ENCODE results near the gene PLXNB2. TPM values are rescaled to one million over a fixed set of nuclear protein-coding genes. Genes with fewer than 3 reads are reported as not detected.

PLXNB2 gene, protein sequence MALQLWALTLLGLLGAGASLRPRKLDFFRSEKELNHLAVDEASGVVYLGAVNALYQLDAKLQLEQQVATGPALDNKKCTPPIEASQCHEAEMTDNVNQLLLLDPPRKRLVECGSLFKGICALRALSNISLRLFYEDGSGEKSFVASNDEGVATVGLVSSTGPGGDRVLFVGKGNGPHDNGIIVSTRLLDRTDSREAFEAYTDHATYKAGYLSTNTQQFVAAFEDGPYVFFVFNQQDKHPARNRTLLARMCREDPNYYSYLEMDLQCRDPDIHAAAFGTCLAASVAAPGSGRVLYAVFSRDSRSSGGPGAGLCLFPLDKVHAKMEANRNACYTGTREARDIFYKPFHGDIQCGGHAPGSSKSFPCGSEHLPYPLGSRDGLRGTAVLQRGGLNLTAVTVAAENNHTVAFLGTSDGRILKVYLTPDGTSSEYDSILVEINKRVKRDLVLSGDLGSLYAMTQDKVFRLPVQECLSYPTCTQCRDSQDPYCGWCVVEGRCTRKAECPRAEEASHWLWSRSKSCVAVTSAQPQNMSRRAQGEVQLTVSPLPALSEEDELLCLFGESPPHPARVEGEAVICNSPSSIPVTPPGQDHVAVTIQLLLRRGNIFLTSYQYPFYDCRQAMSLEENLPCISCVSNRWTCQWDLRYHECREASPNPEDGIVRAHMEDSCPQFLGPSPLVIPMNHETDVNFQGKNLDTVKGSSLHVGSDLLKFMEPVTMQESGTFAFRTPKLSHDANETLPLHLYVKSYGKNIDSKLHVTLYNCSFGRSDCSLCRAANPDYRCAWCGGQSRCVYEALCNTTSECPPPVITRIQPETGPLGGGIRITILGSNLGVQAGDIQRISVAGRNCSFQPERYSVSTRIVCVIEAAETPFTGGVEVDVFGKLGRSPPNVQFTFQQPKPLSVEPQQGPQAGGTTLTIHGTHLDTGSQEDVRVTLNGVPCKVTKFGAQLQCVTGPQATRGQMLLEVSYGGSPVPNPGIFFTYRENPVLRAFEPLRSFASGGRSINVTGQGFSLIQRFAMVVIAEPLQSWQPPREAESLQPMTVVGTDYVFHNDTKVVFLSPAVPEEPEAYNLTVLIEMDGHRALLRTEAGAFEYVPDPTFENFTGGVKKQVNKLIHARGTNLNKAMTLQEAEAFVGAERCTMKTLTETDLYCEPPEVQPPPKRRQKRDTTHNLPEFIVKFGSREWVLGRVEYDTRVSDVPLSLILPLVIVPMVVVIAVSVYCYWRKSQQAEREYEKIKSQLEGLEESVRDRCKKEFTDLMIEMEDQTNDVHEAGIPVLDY (N-terminal part only)
- total RNA-seq (100 to 1,000 TPM in 5 of 6 donors, 10 to 100 TPM in 1; 89.3 to 168 (median 113) TPM), polyA plus RNA-seq (100 to 1,000 TPM; 191 to 216 TPM)

DNA sequence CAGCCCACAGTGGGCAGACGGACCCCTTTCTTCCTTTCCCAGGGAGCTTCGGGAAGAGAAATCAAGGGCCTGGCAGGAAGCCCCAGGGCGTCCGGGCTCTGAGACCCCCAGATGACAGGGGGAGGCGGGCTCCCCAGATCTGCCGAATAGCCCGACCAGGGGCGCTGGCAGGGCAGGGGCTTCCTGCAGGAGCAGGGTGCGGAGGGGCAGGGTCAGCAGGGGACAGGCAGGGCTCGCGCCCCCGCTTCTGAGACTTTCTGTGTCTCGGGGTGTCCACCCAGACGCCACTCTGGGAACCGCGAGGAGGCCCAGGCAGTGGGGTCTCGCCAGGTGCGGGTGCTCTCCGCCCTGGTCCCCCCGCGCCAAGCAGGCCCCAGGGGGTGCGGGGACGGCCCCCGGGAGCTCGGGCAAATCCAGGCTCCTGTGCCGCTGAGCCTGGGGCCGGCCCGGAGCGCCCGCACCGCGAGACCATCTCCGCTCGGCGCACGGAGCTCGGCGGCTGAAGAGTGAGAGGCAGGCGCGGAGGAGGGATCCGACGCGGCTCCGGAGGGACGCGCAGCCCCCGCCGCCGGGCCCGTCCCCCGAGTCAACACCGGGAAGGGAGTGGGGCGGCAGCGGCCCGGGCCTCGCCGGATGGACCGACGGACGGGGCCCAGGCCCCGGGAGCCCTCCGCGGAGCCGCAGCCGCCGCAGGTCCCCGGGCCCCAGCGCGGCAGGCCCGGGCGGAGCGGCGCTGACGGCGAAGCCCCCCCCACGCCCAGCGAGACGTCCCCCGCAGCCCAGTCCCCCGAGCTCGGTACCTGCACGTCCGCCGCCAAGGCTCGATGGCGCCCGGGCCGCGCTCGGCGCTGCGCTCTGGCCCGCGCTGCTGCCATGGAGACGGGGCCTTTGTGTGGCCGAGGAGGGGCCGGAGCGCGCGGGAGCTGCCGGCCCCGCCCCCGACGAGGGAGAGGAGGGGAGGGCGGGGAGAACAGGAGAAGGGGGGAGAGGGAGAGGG, at the start of gene PLXNB2:
Gene PLXNB2 (minus strand): TSS at position 894 of the 997 bp plus-strand sequence. CDS start 17,062 bp downstream, outside the sequence.
- TF ChIP-seq, protein P1, sequence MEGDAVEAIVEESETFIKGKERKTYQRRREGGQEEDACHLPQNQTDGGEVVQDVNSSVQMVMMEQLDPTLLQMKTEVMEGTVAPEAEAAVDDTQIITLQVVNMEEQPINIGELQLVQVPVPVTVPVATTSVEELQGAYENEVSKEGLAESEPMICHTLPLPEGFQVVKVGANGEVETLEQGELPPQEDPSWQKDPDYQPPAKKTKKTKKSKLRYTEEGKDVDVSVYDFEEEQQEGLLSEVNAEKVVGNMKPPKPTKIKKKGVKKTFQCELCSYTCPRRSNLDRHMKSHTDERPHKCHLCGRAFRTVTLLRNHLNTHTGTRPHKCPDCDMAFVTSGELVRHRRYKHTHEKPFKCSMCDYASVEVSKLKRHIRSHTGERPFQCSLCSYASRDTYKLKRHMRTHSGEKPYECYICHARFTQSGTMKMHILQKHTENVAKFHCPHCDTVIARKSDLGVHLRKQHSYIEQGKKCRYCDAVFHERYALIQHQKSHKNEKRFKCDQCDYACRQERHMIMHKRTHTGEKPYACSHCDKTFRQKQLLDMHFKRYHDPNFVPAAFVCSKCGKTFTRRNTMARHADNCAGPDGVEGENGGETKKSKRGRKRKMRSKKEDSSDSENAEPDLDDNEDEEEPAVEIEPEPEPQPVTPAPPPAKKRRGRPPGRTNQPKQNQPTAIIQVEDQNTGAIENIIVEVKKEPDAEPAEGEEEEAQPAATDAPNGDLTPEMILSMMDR (IDR thresholded peaks at IDR 0.05) = no peak
- ATAC-seq = peak; percentile 55 to 76 (median 64)
- peak; percentile 80 to 94 (median 88) for DNase-seq
- Histone ChIP-seq H3K9me3 (no peaks in the 10 kb centered on the region), H3K27me3 (no peaks in the 10 kb centered on the region), H3K4me1 (peaks cover 9 to 35% (median 10%) of the 10 kb centered on the region in 3 donors), H3K27ac (peak within 1 kb of the TSS; percentile 78 to 88 (median 82)), H3K4me3 (peak within 1 kb of the TSS; percentile 84 to 93 (median 88)), H3K36me3 (no peaks in the 10 kb centered on the region)
- FAIRE-seq = no peak
- WGBS, 2 donors = 0 to 1% methylated on average over 64 to 103 of the region's 105 CpGs
- intact Hi-C loops (cut with DNase I) = no loop called here

DNA sequence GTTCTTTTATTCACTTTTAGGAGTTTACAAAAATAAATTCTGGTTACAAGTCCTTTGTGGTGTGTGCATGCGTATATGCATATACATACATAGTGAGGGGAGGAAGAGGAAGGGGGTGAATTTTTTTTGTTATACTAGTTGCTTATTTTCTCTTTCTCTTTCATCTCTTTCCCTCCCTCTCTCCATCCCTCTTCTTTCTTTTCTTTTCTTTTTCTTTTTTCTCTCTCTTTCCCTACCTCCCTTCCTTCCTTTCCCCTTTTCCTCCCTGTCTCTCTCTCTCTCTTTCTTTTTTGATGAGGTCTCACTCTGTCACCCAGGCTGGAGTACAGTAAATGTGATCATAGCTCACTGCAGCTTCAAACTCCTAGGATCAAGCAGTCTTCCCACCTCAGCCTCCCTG, 49.8 kb upstream of the PLXNB2 start:
- H3K4me1 ChIP-seq = no peaks in the 10 kb centered on the region
- FAIRE-seq (no peak), DNase-seq (no peak), ATAC-seq (no peak)
- H3K9me3 ChIP-seq = no peaks in the 10 kb centered on the region
- TF ChIP-seq, protein P1 (IDR thresholded peaks at IDR 0.05) = no peak
- no peaks in the 10 kb centered on the region for H3K36me3 ChIP-seq
- WGBS, 2 donors = 100% methylated on average over 1 of the region's 1 CpG
- no peak overlapping the region for H3K4me3 ChIP-seq
- intact Hi-C loops (cut with DNase I) = no loop called here
- no peak overlapping the region for H3K27ac ChIP-seq
- no peaks in the 10 kb centered on the region for H3K27me3 ChIP-seq

- intact Hi-C loops (cut with DNase I) = no loop called here
- TF ChIP-seq, protein P1 (IDR thresholded peaks at IDR 0.05) = no peak
- Histone ChIP-seq H3K27me3 (no peaks in the 10 kb centered on the region), H3K4me1 (no peaks in the 10 kb centered on the region), H3K27ac (no peak overlapping the region), H3K4me3 (no peak overlapping the region), H3K9me3 (no peaks in the 10 kb centered on the region), H3K36me3 (no peaks in the 10 kb centered on the region)
- FAIRE-seq (no peak), ATAC-seq (no peak), DNase-seq (no peak)
- WGBS, 2 donors = 92 to 95% methylated on average over 8 of the region's 8 CpGs
These were observed 48.7 kb upstream of the PLXNB2 start for GRCh38 chr22:50356186-50356585.

- Histone ChIP-seq H3K9me3 (no peaks in the 10 kb centered on the region), H3K4me1 (no peaks in the 10 kb centered on the region), H3K27me3 (no peaks in the 10 kb centered on the region), H3K4me3 (no peak overlapping the region), H3K27ac (no peak overlapping the region), H3K36me3 (no peaks in the 10 kb centered on the region)
- FAIRE-seq = no peak
- TF ChIP-seq, protein P1 (IDR thresholded peaks at IDR 0.05) = no peak
- 21 to 30% methylated on average over 2 of the region's 2 CpGs for WGBS, 2 donors
- no peak for DNase-seq
- intact Hi-C loops (cut with DNase I) = no loop called here
- no peak for ATAC-seq
These were observed 40.6 kb upstream of the PLXNB2 start for GRCh38 chr22:50348058-50348457.
